ENCODE results near the gene VTI1A.

The VTI1A gene

DNA sequence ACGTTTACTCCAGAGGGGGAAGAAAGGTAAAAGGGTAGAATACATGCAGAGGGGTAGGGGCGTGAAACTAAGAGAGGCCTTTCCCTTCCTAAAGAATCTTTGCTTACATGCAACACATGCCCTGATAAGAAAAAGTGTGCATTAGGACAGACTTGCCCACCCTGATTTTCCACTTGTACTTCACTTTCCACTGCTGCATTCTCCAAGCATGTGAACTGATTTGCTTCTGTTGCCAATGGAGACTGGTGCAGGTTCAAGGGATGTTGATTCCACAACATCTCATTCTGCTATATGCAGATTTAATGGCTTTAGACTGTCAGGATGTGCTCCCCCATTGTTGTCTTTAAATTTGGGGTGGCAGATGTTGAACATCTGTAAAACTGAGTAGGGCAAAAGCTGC is 265.5 kb downstream of the VTI1A start:
- TF ChIP-seq, protein P1, sequence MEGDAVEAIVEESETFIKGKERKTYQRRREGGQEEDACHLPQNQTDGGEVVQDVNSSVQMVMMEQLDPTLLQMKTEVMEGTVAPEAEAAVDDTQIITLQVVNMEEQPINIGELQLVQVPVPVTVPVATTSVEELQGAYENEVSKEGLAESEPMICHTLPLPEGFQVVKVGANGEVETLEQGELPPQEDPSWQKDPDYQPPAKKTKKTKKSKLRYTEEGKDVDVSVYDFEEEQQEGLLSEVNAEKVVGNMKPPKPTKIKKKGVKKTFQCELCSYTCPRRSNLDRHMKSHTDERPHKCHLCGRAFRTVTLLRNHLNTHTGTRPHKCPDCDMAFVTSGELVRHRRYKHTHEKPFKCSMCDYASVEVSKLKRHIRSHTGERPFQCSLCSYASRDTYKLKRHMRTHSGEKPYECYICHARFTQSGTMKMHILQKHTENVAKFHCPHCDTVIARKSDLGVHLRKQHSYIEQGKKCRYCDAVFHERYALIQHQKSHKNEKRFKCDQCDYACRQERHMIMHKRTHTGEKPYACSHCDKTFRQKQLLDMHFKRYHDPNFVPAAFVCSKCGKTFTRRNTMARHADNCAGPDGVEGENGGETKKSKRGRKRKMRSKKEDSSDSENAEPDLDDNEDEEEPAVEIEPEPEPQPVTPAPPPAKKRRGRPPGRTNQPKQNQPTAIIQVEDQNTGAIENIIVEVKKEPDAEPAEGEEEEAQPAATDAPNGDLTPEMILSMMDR (conservative IDR thresholded peaks at IDR 0.05; ENCODE audit: low read length) = no peak
- DNase-seq (ENCODE audit: low read depth) = no peak
- H3K4me3 ChIP-seq (ENCODE audit: low read length) = no peak overlapping the region

DNA sequence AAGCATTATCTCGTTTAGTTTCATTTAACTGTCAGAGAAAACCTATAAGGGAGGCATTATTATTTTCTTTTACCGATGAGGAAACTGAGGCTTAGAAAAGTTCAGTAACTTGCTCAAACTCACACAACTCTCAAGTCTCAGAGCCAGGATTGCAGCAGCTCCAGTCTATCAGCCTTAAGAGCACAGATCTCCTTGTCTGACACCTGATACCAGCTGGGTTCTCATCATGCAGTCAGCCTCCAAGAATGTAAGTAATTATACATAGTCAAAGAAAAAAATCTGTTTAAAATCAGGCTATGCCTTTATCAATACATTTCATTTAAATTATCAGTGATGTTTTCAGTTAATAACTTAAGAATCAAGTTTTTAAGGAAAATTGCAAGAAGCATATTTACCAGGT is 266.4 kb downstream of the VTI1A start:
- TF ChIP-seq, protein P1 (conservative IDR thresholded peaks at IDR 0.05; ENCODE audit: low read length) = no peak
- DNase-seq (ENCODE audit: low read depth) = no peak
- no peak overlapping the region for H3K4me3 ChIP-seq (ENCODE audit: low read length)

DNA sequence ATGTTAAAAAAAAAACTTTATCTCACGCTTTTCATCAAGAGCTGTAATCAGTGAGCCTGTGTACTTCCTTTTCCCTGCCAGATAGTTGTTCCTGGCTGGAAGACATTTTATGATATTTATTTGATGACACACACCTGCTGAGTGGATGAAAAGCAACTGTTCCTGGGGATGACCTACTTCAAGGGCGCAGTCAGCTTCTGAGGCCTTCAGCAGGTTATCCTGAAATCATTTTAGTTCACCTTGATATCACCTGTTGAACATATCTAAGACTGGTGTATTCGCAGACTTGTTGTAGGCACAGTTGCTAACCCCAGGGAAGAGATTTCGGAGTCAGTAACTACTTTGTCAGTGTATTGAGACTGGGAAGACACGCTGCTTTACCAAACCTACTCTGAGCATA is 268.6 kb downstream of the VTI1A start:
- TF ChIP-seq, protein P1 (conservative IDR thresholded peaks at IDR 0.05; ENCODE audit: low read length) = no peak
- no peak overlapping the region for H3K4me3 ChIP-seq (ENCODE audit: low read length)
- DNase-seq (ENCODE audit: low read depth) = no peak

DNA sequence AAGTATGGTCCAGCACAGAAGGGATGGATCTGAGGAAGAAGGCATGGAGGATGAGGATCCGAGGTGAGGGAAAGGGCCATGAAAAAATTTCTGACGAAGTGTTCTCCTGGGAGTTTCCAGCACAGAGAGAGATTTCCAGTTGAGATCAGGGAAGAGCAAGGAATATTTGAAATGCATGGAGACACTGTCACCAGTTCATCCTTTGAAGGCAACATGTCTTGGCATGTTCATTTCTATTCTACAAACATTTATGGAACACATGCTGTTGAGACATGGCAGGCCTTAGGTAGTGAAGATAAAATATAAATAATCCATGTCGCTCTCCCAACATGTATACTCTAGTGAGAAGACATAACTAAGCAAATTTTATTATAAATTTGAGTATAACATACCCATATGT is 269.1 kb downstream of the VTI1A start:
- DNase-seq (ENCODE audit: low read depth) = no peak
- no peak overlapping the region for H3K4me3 ChIP-seq (ENCODE audit: low read length)
- TF ChIP-seq, protein P1 (conservative IDR thresholded peaks at IDR 0.05; ENCODE audit: low read length) = no peak

DNA sequence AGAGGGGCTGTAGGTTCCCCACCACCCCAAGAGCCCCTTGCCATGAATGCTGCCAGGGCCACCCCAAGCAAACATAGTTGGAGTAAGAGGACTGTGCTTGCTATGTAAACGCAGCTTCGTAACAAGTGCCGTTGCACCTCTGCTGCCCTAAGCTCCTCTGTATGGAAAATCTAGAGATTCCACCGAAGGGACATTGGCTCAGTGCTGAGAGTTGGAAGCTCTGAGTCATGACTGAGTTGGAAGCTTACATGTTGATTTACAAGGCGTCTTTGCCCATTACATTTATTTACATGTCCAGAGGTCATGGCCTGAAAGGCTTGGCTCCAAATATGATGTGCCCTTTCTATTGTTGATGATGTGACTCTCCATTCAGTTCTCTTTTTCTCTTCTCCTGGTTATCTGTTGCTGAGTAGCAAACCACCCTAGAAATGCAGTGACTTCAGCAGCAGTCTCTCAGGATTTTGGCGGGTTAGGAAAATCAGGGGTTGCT is 270.0 kb downstream of the VTI1A start:
- no peak for DNase-seq (ENCODE audit: low read depth)
- H3K4me3 ChIP-seq (ENCODE audit: low read length) = no peak overlapping the region
- TF ChIP-seq, protein P1 (conservative IDR thresholded peaks at IDR 0.05; ENCODE audit: low read length) = no peak

DNA sequence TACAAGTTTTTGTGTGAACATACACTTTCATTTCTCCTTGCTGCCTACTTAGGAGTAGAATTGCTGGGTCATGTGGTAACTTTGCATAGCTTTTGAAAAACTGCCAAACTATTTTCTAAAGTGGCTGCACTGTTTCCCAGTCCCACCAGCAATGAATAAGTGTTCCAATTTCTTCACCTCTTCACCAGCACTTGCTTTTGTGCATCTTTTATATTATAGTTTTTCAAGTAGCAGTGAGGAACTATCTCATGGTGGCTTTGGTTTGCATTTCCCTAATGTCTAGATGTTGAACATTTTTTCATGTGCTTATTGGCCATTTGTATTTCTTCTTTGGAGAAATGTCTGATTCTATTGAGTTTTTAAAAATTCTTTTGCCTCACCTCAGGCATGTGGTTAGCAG is 273.2 kb downstream of the VTI1A start:
- no peak overlapping the region for H3K4me3 ChIP-seq (ENCODE audit: low read length)
- TF ChIP-seq, protein P1 (conservative IDR thresholded peaks at IDR 0.05; ENCODE audit: low read length) = no peak
- no peak for DNase-seq (ENCODE audit: low read depth)

DNA sequence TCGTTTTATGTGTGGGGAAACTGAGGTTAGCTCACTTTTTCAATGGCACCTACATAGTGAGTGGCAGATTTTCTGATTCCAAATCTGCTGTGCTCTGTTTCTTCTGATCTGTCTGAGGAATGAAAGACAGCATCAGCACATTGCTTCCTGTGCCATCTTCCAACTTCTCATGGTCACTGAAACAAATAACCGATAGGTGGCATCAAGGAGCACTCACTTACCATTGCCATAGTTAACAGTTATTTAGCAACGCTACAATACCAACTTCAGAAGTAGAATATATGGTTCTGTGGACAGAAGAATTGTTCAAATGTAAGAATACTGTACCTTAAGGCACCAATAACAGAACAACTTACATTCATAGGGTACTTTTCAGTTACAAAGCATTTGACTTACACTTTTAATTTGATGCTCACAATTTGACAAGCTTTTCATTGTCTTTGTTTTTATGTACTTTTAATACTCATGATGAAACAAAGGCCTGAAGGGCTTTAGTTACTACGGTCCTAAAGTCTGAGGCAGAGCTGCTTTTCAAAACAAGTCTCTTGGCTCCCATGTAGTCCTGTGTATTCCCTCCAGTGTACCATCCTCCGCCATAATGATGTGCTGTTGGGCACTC is 274.2 kb downstream of the VTI1A start:
- peak; percentile 58 for DNase-seq (ENCODE audit: low read depth)
- H3K4me3 ChIP-seq (ENCODE audit: low read length) = no peak overlapping the region
- TF ChIP-seq, protein P1 (conservative IDR thresholded peaks at IDR 0.05; ENCODE audit: low read length) = peak; percentile 84

Data from AG10803 (cell line).